Measurements from ENCODE around the gene RNGTT.

DNA sequence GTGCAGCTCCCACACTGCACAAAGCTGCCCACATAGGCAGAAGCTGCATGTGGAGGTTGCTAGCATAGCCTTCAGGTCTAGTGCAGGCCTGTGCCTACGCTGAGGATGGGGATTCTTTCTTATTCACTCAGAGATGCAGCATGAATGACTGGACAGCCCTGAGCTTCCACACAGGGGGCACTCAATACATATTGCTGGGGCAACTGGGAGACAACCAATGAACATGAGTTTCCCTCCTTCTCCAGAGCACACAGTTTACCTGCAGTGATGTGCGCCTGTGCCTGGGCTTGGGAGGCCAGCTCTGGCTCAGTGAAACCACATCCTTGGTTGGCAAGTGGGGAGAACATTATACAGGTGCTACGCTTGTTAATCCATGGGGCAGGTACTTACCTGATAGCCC lies 389.9 kb downstream of the RNGTT start:
- no peak for TF ChIP-seq MEIS1 (CRISPR knock-in tag; IDR thresholded peaks at IDR 0.05; ENCODE audit: borderline replicate concordance)
- no peak for TF ChIP-seq CTCF (tag by site-specific recombination; IDR thresholded peaks at IDR 0.05)
- TF ChIP-seq ZNF580 (tag by site-specific recombination; IDR thresholded peaks at IDR 0.05): no peak
- no peak for TF ChIP-seq ELK4 (IDR thresholded peaks at IDR 0.05; ENCODE audit: borderline replicate concordance, low read depth, low read length)
- TF ChIP-seq ZNF830 (tag by site-specific recombination; IDR thresholded peaks at IDR 0.05; ENCODE audit: low read depth): no peak

Data from HEK293 (cell line).